HG02798 (cell line): Measurements from ENCODE around the gene PROM1.
A peak's percentile ranks its signal among the peaks of the same experiment; 100 is the strongest.

ENCODE experiments used
- ATAC-seq: cut with Tn5 transposase; IDR thresholded peaks from one replicate; pipeline ENCODE4 v1.9.1; 2021; ENCODE audit warnings: mild to moderate bottlenecking; ENCODE audit not compliant: unreplicated experiment, poor library complexity

The PROM1 gene

GRCh38 chr4:15958562-15958961 lies 125.3 kb downstream of the PROM1 start:
- no peak for ATAC-seq

- peak; percentile 92 for ATAC-seq
These were observed 127.5 kb downstream of the PROM1 start for GRCh38 chr4:15956179-15956850.

- no peak for ATAC-seq
These were observed 128.2 kb downstream of the PROM1 start for GRCh38 chr4:15955670-15956069.

- no peak for ATAC-seq
These were observed 130.2 kb downstream of the PROM1 start for GRCh38 chr4:15953625-15954024.

- ATAC-seq = no peak
These were observed 132.0 kb downstream of the PROM1 start for GRCh38 chr4:15951781-15952180.

GRCh38 chr4:15948826-15949225 lies 135.0 kb downstream of the PROM1 start:
- ATAC-seq = no peak

- no peak for ATAC-seq
These were observed 136.1 kb downstream of the PROM1 start for GRCh38 chr4:15947684-15948083.

GRCh38 chr4:15945516-15945915 lies 138.3 kb downstream of the PROM1 start:
- no peak for ATAC-seq

- no peak for ATAC-seq
These were observed 138.9 kb downstream of the PROM1 start for GRCh38 chr4:15944895-15945294.

- ATAC-seq = no peak
These were observed 141.5 kb downstream of the PROM1 start for GRCh38 chr4:15942283-15942682.

GRCh38 chr4:15938640-15939039 lies 145.2 kb downstream of the PROM1 start, which contains the start of gene FGFBP1:
FGFBP1 (minus strand) TSS chr4:15938740; CDS start chr4:15936632, 2,108 bp downstream.
- ATAC-seq = no peak

GRCh38 chr4:15938182-15938581 lies 145.6 kb downstream of the PROM1 start:
- ATAC-seq = no peak

- ATAC-seq = no peak
These were observed 147.3 kb downstream of the PROM1 start for GRCh38 chr4:15936495-15936894.

GRCh38 chr4:15935504-15936402 lies 148.1 kb downstream of the PROM1 start:
- no peak for ATAC-seq

- ATAC-seq = no peak
These were observed 149.6 kb downstream of the PROM1 start for GRCh38 chr4:15934259-15934658.

- no peak for ATAC-seq
These were observed 152.2 kb downstream of the PROM1 start for GRCh38 chr4:15931451-15932210.

- peak; percentile 59 for ATAC-seq
These were observed 153.5 kb downstream of the PROM1 start for GRCh38 chr4:15930314-15930713.

- ATAC-seq = no peak
These were observed 154.3 kb downstream of the PROM1 start for GRCh38 chr4:15929540-15929939.

GRCh38 chr4:15928883-15929282 lies 154.9 kb downstream of the PROM1 start:
- no peak for ATAC-seq

GRCh38 chr4:15926486-15926885 lies 157.3 kb downstream of the PROM1 start:
- ATAC-seq = no peak

GRCh38 chr4:15925830-15926229 lies 158.0 kb downstream of the PROM1 start:
- no peak for ATAC-seq
